Ureter (tissue), 1 donor: ENCODE results near the gene TDRD7. TPM values are rescaled to one million over a fixed set of nuclear protein-coding genes. Genes with fewer than 3 reads are reported as not detected.
A peak's percentile ranks its signal among the peaks of the same experiment; 100 is the strongest.

Experiments
- DNase-seq: peaks from one replicate; pipeline ENCODE4 v3.0.0-alpha.2; 2020; ENCODE audit warnings: low spot score
- total RNA-seq: library from RNA; stranded (reverse); gene quantifications from one replicate; pipeline ENCODE4 v1.2.4, GENCODE V29; 2023
- donor health status: DM: yes; HTN: yes; CAD: no.

Gene TDRD7
- total RNA-seq, 1 donor from 2014 or later = 12.9 TPM

GRCh38 chr9:97387936-97388684, 23.8 kb upstream of the TDRD7 start:
- DNase-seq = no peak

- DNase-seq = no peak
These were observed 23.1 kb upstream of the TDRD7 start for GRCh38 chr9:97388721-97389238.

DNA sequence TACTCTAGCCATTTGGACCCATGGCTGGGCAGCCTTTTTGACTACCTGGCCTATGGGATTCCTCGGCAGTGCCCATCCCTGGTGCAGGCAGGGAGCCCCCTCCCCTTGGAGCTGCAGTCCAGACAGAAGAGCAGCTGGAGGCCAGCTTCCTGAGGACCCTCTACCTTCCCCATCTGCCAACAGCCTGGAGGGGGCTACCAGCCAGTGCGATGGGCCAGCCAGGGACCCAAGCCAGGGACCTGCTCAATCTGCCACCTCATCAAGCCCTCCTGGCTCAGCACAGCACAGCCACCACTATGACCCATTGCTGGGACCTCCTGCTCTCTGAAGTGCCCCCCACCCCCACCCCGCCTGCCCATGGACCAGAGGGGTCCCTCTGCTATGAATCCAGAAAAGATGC, 22.6 kb upstream of the TDRD7 start:
- no peak for DNase-seq

DNA sequence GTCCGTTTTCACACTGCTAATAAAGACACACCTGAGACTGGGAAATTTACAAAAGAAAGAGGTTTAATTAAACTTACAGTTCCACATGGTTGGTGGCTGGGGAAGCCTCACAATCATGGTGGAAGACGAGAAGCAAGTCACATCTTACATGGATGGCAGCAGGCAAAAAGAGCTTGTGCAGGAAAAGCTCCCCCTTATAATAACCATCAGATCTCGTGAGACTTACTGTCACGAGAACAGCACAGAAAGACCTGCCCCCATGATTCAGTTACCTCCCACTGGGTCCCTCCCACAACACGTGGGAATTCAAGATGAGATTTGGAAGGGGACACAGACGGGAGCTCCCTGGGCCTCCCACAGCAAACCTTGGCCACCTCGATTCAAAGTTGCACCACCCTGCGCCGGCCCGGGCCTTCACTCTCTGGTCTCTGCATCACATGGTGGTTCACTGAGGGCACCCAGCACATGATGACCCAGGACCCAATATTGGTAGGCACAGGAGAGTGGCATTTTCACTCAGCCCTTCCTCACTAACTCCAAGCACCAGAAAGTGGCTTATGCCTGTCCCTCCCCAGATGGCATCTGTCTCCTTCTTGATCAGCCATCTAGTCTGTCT, 21.0 kb upstream of the TDRD7 start:
- DNase-seq = no peak

DNA sequence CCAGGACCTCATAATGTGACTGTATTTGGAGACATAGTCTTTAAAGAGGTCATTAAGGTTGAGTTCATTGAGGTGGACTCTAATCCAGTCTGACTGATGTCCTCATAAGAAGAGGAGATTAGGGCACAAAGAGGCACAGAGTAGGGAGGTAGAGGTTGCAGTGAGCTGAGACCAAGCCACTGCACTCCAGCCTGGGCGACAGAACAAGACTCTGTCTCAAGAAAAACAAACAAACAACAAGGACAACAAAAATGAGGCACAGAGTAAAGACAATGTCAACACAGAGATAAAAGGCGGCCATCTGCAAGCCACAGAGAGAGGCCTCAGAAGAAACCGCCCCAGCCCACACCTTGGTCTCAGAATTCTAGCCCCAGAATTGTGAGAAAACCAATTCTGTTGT, 17.0 kb upstream of the TDRD7 start:
- DNase-seq = no peak

DNA sequence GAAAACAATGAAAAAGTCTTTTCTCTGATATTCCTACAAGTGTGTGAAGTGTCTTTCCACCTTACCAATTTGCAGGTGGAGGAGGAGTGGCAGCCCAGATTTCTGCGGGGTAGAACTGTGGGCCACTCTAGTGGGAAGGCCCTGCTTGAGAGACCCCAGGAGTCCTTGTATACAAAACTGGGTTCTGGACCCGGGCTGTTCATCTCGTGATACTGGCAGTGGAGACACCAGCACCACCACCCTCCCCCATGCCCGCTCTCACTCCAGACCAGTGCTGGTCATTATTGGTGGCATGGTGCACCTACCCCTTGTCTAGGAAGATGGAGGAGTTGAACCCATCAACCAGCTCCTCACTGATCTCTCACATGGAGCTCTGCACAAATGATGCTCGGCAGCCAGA, 16.2 kb upstream of the TDRD7 start:
- DNase-seq = no peak

DNA sequence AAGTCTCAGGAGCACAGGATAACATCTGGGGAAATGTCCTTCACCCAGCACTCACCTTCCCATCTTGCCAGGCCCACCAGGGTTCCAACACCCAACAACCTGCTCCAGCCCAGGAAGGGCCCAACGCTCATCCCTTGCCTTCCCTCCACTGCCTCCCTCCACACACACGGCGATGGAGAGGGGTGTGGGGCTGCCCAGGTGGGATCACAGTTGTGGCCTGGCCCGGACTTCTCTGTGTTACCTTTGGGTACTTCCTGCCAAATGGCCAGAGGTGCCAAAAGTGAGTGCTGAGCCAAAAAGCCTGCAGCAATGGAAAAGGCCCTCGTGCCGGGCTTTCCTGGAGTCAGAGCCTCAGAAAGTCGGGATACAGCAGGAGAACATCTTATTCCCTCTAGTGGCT, 15.6 kb upstream of the TDRD7 start:
- no peak for DNase-seq

GRCh38 chr9:97397220-97397619, 14.7 kb upstream of the TDRD7 start:
- DNase-seq = no peak

GRCh38 chr9:97398999-97399758, 12.7 kb upstream of the TDRD7 start:
- DNase-seq = peak; percentile 78

- no peak for DNase-seq
These were observed 8.1 kb upstream of the TDRD7 start for GRCh38 chr9:97403746-97404316.

DNA sequence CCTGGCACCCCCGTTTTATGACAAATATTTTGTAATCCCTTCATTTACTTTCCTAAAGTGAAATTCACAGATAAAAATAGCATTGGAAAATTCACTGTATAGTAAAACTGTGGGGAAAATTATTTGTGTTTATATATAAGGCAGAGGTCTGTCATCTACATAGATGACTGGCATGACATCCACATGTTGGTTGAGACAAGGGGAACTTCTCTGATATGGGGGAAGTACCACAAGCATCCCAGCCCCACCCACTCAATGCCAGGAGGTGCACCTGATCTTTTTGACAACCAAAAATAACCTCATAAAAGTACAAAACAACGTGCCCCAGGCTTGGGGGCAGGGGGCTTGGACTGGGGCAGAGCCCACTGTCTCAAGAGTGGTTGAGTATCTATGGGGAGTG, 6.3 kb upstream of the TDRD7 start:
- DNase-seq = no peak

GRCh38 chr9:97406620-97407177, 5.2 kb upstream of the TDRD7 start:
- DNase-seq = no peak

GRCh38 chr9:97408562-97408961, 3.3 kb upstream of the TDRD7 start:
- DNase-seq = no peak

DNA sequence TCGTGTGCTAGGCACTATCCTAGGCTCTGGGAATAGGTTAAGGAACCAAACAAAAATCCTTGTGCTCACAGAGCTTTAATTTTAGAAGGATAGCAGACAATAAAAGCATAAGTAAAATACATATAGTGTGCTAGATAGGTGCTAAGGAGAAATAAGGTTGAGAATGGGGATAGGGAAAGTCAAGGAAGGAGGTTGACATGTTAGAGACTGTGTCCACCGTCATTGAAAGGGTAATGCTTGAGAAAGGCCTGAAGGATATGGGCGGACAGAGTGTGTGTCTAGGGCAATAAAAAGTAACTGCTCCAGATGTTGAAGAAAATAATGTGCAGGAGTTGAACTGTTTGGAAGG, 482 bp upstream of the TDRD7 start:
- DNase-seq = no peak

GRCh38 chr9:97412626-97413385, 910 bp downstream of the TDRD7 start:
- DNase-seq = no peak

DNA sequence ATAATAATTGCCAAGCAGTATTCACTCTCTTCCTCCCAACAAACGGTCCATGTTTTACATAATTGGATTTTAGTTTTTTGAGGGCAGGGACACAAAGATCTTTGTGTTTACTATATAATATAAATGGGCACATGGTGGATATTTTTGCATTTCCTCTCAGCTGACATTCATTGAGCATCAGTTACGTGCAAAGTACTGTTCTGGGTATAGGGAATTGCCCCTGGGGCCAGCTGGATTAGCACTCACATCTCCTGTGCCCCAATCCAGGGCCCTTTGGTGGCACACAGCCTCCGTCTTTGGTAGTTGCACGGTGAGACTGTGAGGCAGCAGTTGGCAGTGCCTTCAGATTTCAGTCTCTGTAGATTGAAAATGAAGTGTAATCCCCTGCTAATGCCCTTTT, 1.6 kb downstream of the TDRD7 start:
- no peak for DNase-seq

- no peak for DNase-seq
These were observed 3.2 kb downstream of the TDRD7 start for GRCh38 chr9:97415146-97415545.

DNA sequence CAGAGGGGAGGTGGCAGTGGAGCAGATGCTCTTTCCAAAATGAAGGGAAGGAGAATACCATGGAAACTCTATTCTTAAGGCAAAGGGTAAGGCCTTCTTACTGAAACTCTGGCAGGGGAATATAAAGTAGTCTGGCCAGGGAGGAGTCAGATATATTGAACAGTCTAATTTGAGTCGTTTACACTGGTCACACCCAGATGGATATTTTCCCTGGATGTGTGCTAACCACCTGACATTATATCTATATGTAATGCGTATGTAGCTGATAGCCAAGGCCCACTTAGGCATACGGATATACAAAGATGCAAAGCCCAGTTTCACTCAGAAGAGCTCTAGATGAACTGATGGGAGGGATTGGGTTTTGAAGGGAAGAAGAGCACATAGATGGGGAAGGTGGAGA, 7.0 kb downstream of the TDRD7 start:
- DNase-seq = no peak

GRCh38 chr9:97419309-97419867, 7.5 kb downstream of the TDRD7 start:
- DNase-seq = no peak

GRCh38 chr9:97425336-97425972, 13.6 kb downstream of the TDRD7 start:
- DNase-seq = no peak

DNA sequence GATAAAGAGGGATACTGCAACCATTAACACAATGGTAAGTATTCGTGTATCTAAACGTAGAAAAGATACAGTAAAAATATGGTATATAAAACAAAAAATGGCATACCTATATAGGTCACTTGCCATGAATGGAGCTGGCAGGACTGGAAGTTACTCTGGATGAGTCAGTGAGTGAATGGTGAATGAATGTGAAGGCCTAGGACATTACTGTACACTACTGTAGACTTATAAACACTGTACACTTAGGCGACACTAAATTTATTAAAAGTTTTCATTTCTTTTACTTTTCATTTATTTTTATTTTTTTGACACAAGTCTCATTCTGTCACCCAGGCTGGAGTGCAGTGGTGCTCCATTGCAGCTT, 14.1 kb downstream of the TDRD7 start:
- DNase-seq = no peak
